ENCODE results near the gene TMF1. TPM values are rescaled to one million over a fixed set of nuclear protein-coding genes. Genes with fewer than 3 reads are reported as not detected.

TMF1 gene
- total RNA-seq, result 32.2 and 36.5 TPM in 2 replicates

- peak; percentile 98 for DNase-seq (ENCODE audit: low read depth, low spot score)
Measured at GRCh38 chr3:69051756-69052471, at the start of gene TMF1. TMF1 (minus strand) TSS chr3:69052333; CDS start chr3:69052086, 247 bp downstream.

- DNase-seq (ENCODE audit: low read depth, low spot score), result no peak
Measured at GRCh38 chr3:69099576-69099975, 47.4 kb upstream of the TMF1 start.

GRCh38 chr3:69097407-69098086 lies 45.4 kb upstream of the TMF1 start:
- DNase-seq (ENCODE audit: low read depth, low spot score), result no peak

GRCh38 chr3:69096299-69096698 lies 44.2 kb upstream of the TMF1 start:
- DNase-seq (ENCODE audit: low read depth, low spot score), result no peak

GRCh38 chr3:69095636-69096035 lies 43.5 kb upstream of the TMF1 start:
- DNase-seq (ENCODE audit: low read depth, low spot score), result no peak

- DNase-seq (ENCODE audit: low read depth, low spot score), result no peak
Measured at GRCh38 chr3:69094467-69095205, 42.5 kb upstream of the TMF1 start.

GRCh38 chr3:69092030-69092516 lies 39.9 kb upstream of the TMF1 start:
- no peak for DNase-seq (ENCODE audit: low read depth, low spot score)

GRCh38 chr3:69091389-69092029 lies 39.4 kb upstream of the TMF1 start:
- DNase-seq (ENCODE audit: low read depth, low spot score), result no peak

GRCh38 chr3:69090021-69090420 lies 37.9 kb upstream of the TMF1 start:
- DNase-seq (ENCODE audit: low read depth, low spot score), result peak; percentile 60

GRCh38 chr3:69088063-69088462 lies 35.9 kb upstream of the TMF1 start:
- no peak for DNase-seq (ENCODE audit: low read depth, low spot score)

- no peak for DNase-seq (ENCODE audit: low read depth, low spot score)
Measured at GRCh38 chr3:69087030-69087791, 35.1 kb upstream of the TMF1 start.

GRCh38 chr3:69085833-69086722 lies 33.9 kb upstream of the TMF1 start:
- DNase-seq (ENCODE audit: low read depth, low spot score), result peak; percentile 85

- DNase-seq (ENCODE audit: low read depth, low spot score), result no peak
Measured at GRCh38 chr3:69085168-69085832, 33.2 kb upstream of the TMF1 start.

- peak; percentile 82 for DNase-seq (ENCODE audit: low read depth, low spot score)
Measured at GRCh38 chr3:69084326-69085167, 32.4 kb upstream of the TMF1 start, which contains the start of gene ARL6IP5. ARL6IP5 (plus strand) TSS chr3:69084937; CDS start chr3:69085048, 111 bp downstream.

- peak; percentile 24 for DNase-seq (ENCODE audit: low read depth, low spot score)
Measured at GRCh38 chr3:69082805-69083204, 30.7 kb upstream of the TMF1 start.

GRCh38 chr3:69082361-69082760 lies 30.2 kb upstream of the TMF1 start:
- no peak for DNase-seq (ENCODE audit: low read depth, low spot score)

- DNase-seq (ENCODE audit: low read depth, low spot score), result peak; percentile 24
Measured at GRCh38 chr3:69081583-69082262, 29.6 kb upstream of the TMF1 start.

Data from pulmonary artery endothelial cell (primary cell).